Measurements from ENCODE around the gene KIF26B.

DNA sequence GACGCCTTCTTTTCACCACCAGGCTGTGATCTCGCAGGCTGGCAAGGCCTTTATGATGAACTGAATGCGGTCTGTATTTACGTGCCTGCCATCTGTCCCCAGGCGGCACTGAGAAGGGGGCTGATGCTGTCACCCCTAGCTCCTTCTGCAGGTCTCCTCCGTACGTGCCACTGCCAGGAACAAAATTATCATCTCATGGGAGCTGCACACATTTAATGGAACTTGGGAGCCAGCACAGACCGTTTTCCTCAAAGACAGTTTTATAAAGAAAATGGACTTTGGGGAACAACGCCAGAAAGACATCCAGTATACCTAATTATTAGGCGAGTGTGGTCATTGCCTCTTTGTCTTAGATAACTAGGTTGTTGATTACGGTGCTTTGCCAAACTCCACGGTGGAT lies 434.5 kb downstream of the KIF26B start:
- TF ChIP-seq, protein P1, sequence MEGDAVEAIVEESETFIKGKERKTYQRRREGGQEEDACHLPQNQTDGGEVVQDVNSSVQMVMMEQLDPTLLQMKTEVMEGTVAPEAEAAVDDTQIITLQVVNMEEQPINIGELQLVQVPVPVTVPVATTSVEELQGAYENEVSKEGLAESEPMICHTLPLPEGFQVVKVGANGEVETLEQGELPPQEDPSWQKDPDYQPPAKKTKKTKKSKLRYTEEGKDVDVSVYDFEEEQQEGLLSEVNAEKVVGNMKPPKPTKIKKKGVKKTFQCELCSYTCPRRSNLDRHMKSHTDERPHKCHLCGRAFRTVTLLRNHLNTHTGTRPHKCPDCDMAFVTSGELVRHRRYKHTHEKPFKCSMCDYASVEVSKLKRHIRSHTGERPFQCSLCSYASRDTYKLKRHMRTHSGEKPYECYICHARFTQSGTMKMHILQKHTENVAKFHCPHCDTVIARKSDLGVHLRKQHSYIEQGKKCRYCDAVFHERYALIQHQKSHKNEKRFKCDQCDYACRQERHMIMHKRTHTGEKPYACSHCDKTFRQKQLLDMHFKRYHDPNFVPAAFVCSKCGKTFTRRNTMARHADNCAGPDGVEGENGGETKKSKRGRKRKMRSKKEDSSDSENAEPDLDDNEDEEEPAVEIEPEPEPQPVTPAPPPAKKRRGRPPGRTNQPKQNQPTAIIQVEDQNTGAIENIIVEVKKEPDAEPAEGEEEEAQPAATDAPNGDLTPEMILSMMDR (IDR thresholded peaks at IDR 0.05) = no peak
- no peak for TF ChIP-seq ATF3 (CRISPR knock-in tag; conservative IDR thresholded peaks at IDR 0.05)
- no peak for TF ChIP-seq NFE2L1 (CRISPR knock-in tag; IDR thresholded peaks at IDR 0.05)
- TF ChIP-seq USF2 (CRISPR knock-in tag; IDR thresholded peaks at IDR 0.05) = no peak
- no peak for TF ChIP-seq ZNF232 (CRISPR knock-in tag; IDR thresholded peaks at IDR 0.05)
